CD4-positive, alpha-beta T cell (primary cell): ENCODE results near the gene UGDH. TPM values are rescaled to one million over a fixed set of nuclear protein-coding genes. Genes with fewer than 3 reads are reported as not detected.

Experiments
- ATAC-seq: fragments of 200-7000 bp; cut with Tn5 transposase; one replicate; pipeline ENCODE4 v1.10.0; 2022; ENCODE audit warnings: mild to moderate bottlenecking; ENCODE audit not compliant: poor library complexity
- CTCF ChIA-PET: fragments of 350-600 bp; sonication (Branson Sonifier 250); formaldehyde crosslinking; loops from one replicate; lab custom pipeline; 2021; ENCODE audit warnings: antibody characterized with exemption, inconsistent platforms; lab: Charles Lee
- POLR2A ChIA-PET: fragments of 350-600 bp; sonication (Branson Sonifier 250); formaldehyde crosslinking; loops from one replicate; lab custom pipeline; 2021; ENCODE audit warnings: antibody characterized with exemption, inconsistent platforms; lab: Charles Lee
- DNase-seq, 14 experiments: peaks; one replicate each; pipeline ENCODE4 v3.0.0-alpha.2; 2013 to 2020; ENCODE audit warnings: mixed read lengths in 2 of 14
- H3K27ac ChIP-seq, 2 donors: one replicate each; pipeline versions ENCODE4 v1.5.1 to v1.7.0; 2013; ENCODE audit warnings: low read length in 2 of 2, low read depth in 1 of 2, mild to moderate bottlenecking in 1 of 2
- H3K27me3 ChIP-seq, 2 experiments: 1 replicate in 1 of 2; 2 replicates in 1 of 2; pipeline versions ENCODE4 v1.6.1 to v1.7.0; 2013; ENCODE audit warnings: low read length in 2 of 2, control low read depth in 1 of 2, mild to moderate bottlenecking in 1 of 2, moderate library complexity in 1 of 2; ENCODE audit not compliant: insufficient read depth in 2 of 2, control insufficient read depth in 1 of 2
- H3K36me3 ChIP-seq: one replicate; pipeline ENCODE4 v1.6.1; 2013; ENCODE audit warnings: low read length, control low read depth; ENCODE audit not compliant: insufficient read depth
- H3K4me1 ChIP-seq: one replicate; pipeline ENCODE4 v1.6.1; 2013; ENCODE audit warnings: low read length, control low read depth; ENCODE audit not compliant: insufficient read depth
- H3K4me3 ChIP-seq: one replicate; pipeline ENCODE4 v1.5.1; 2013; ENCODE audit warnings: mild to moderate bottlenecking, low read length, moderate library complexity
- H3K9me3 ChIP-seq, 2 experiments: 1 replicate in 1 of 2; 2 replicates in 1 of 2; pipeline versions ENCODE4 v1.6.1 to v1.7.0; 2013; ENCODE audit warnings: low read length in 2 of 2, mild to moderate bottlenecking in 2 of 2, control low read depth in 1 of 2, moderate library complexity in 1 of 2; ENCODE audit not compliant: control insufficient read depth in 1 of 2, insufficient read depth in 1 of 2
- H3K27ac Mint-ChIP-seq: one replicate; pipeline ENCODE4 v1.8.0; 2020; ENCODE audit warnings: mixed read lengths
- H3K27me3 Mint-ChIP-seq: one replicate; pipeline ENCODE4 v1.8.0; 2021; ENCODE audit warnings: mixed read lengths
- H3K36me3 Mint-ChIP-seq: one replicate; pipeline ENCODE4 v1.8.0; 2021; ENCODE audit warnings: low read depth, mixed read lengths
- H3K4me1 Mint-ChIP-seq: one replicate; pipeline ENCODE4 v1.8.0; 2021; ENCODE audit warnings: low read depth, mixed read lengths
- H3K4me3 Mint-ChIP-seq: one replicate; pipeline ENCODE4 v1.8.0; 2020; ENCODE audit warnings: mild to moderate bottlenecking, mixed read lengths
- H3K9me3 Mint-ChIP-seq: one replicate; pipeline ENCODE4 v1.8.0; 2020; ENCODE audit warnings: mixed read lengths
- intact Hi-C, 2 experiments: fragments of 100-400 bp; cut with DNase I in 1 of 2; cut with micrococcal nuclease in 1 of 2; formaldehyde crosslinking; loops; one replicate each; pipeline versions ENCODE4 v1.15.1 to v1.9.0; 2023 to 2025; cut with DNase I, micrococcal nuclease
- total RNA-seq, 174 experiments: library from RNA in 2 of 174; stranded (reverse) in 2 of 174; gene quantifications; one replicate each; pipeline ENCODE4 v1.2.3 and lab custom pipeline; 2021 to 2026
- TF ChIP-seq, protein P1 (sequence below): fragments of 200-600 bp; IDR thresholded peaks from one replicate; pipeline ENCODE4 v1.8.0; 2022; ENCODE audit warnings: antibody characterized with exemption, mild to moderate bottlenecking

The UGDH gene
- total RNA-seq, 2 experiments from 2014 or later, result 3.5 to 3.7 TPM

DNA sequence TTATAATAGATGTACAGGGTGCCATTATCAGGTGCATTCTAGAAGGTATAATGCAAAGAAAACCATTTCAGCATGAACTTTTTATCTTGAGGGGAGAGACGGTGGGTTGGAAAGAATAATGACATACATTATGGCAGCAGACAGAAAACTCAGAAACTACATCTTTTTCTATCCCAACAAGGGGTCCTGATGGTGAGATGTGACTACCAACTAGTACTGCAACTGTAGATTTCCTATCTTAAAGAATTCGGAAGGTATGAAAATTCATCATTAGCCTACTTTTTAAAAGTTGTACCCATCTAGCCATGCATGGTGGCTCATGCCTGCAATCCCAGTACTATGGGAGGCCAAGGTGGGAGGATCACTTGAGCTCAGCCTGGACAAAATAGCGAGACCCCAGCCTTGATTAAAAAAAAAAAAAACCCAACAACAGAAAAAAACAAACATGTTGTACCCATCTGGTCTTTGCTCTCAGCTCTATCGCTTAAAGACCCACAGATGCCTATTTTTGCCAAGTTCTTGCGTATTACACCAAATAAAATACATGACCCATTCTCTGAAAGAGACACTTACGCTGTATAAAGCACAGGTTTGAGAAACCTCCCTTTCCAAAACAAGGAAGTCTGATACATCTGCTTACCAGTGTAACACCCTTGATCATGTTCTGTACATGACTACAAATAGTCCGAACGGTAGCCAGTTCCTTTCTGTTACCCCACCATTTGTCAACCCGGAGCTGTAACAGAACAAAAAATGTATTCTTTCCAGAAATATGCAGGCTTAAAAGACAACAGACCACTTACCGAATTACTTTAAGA lies 70.1 kb downstream of the UGDH start:
- peak overlapping the region; percentile 92 to 98 for H3K27ac ChIP-seq
- H3K27me3 ChIP-seq, result no peaks in the 10 kb centered on the region
- no peaks in the 10 kb centered on the region for H3K9me3 ChIP-seq
- Mint-ChIP-seq H3K27me3 (no peaks in the 10 kb centered on the region), H3K36me3 (peaks cover 83% of the 10 kb centered on the region), H3K4me3 (peak overlapping the region; percentile 96), H3K27ac (peak overlapping the region; percentile 100), H3K9me3 (no peaks in the 10 kb centered on the region), H3K4me1 (peaks cover 55% of the 10 kb centered on the region)
- DNase-seq, result peak in 1 of 14 experiments; percentile 14
- TF ChIP-seq, protein P1, sequence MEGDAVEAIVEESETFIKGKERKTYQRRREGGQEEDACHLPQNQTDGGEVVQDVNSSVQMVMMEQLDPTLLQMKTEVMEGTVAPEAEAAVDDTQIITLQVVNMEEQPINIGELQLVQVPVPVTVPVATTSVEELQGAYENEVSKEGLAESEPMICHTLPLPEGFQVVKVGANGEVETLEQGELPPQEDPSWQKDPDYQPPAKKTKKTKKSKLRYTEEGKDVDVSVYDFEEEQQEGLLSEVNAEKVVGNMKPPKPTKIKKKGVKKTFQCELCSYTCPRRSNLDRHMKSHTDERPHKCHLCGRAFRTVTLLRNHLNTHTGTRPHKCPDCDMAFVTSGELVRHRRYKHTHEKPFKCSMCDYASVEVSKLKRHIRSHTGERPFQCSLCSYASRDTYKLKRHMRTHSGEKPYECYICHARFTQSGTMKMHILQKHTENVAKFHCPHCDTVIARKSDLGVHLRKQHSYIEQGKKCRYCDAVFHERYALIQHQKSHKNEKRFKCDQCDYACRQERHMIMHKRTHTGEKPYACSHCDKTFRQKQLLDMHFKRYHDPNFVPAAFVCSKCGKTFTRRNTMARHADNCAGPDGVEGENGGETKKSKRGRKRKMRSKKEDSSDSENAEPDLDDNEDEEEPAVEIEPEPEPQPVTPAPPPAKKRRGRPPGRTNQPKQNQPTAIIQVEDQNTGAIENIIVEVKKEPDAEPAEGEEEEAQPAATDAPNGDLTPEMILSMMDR, result no peak
- no peak for ATAC-seq
- peaks cover 62% of the 10 kb centered on the region for H3K36me3 ChIP-seq
- POLR2A ChIA-PET, result interaction anchor here (2.3 to 5.0 kb wide), 7 partner anchors 9 to 275 kb away, joined by 10 to 54 read pairs (median 21); partner anchors contain the start of genes RFC1, UBE2K, UGDH and WDR19
- CTCF ChIA-PET, result interaction anchor here (1.0 to 4.2 kb wide), 2 partner anchors 9 to 12 kb away, joined by 3 to 27 read pairs; no protein-coding TSS in a partner anchor
- peaks cover 26% of the 10 kb centered on the region for H3K4me1 ChIP-seq
- intact Hi-C loops, result loop anchor here (5.0 to 10.0 kb wide), 6 partner anchors 90 to 1772 kb away; partner anchors contain the start of genes RFC1 (in 2 of the 2), RELL1 (in 1 of the 2), SMIM14 (in 1 of the 2) and WDR19 (in 1 of the 2)
- H3K4me3 ChIP-seq, result peak overlapping the region; percentile 68

DNA sequence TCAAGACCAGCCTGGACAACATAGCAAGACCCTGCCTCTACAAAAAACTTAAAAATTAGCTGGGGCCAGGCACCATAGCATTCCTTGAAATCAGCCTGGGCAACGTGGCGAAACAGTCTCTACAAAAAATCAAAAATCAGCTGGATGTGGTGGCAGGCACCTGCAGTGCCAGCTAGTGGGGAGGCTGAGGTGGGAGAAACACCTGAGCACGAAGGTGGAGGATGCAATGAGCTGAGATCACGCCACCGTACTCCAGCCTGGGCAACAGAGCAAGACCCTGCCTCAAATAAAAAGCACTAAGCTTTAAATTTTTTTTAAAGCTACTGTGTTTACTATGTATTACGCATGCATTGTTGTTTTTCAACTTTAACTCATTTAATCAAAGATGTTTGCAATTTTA lies 71.8 kb downstream of the UGDH start:
- Mint-ChIP-seq H3K9me3 (no peaks in the 10 kb centered on the region), H3K4me1 (peaks cover 55% of the 10 kb centered on the region), H3K4me3 (no peak overlapping the region), H3K36me3 (peaks cover 94% of the 10 kb centered on the region), H3K27ac (peak overlapping the region; percentile 100), H3K27me3 (no peaks in the 10 kb centered on the region)
- Histone ChIP-seq H3K36me3 (peaks cover 72% of the 10 kb centered on the region), H3K27ac (no peak overlapping the region), H3K27me3 (no peaks in the 10 kb centered on the region), H3K4me1 (peaks cover 26% of the 10 kb centered on the region), H3K4me3 (no peak overlapping the region), H3K9me3 (no peaks in the 10 kb centered on the region)
- ATAC-seq (no peak), DNase-seq (no peak)
- POLR2A ChIA-PET, result interaction anchor here (5.0 kb wide), 1 partner anchor 90 kb away, joined by 54 read pairs; the partner anchor contains the start of gene RFC1
- intact Hi-C loops, result loop anchor here (5.0 to 10.0 kb wide), 6 partner anchors 88 to 1771 kb away; partner anchors contain the start of genes RFC1 (in 2 of the 2), RELL1 (in 1 of the 2), SMIM14 (in 1 of the 2) and WDR19 (in 1 of the 2)
- TF ChIP-seq, protein P1, result no peak
- CTCF ChIA-PET, result interaction anchor here (0.7 to 1.4 kb wide), 2 partner anchors 12 to 14 kb away, joined by 3 to 5 read pairs; no protein-coding TSS in a partner anchor

DNA sequence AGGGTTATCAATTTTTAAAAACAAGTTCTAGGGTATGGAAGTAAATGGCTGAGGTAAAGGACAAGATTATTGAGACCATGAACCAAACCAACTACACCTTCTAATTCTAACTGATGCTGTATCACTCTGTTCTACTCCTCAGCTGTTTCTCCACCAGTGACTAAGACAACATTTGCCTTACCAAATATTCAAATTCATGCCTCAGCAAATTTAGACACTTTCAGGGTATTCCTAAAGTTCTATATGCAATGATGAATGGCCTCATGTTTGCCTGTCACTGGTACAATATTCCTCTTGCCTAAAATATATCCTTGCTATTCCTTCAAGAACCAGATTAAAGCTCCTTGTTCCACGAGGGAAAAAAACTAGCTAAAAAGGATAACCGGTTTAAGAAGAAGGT lies 73.5 kb downstream of the UGDH start:
- peak overlapping the region; percentile 10 for H3K27ac Mint-ChIP-seq
- H3K9me3 ChIP-seq, result no peaks in the 10 kb centered on the region
- peak overlapping the region; percentile 30 for H3K4me3 Mint-ChIP-seq
- peaks cover 85% of the 10 kb centered on the region for H3K36me3 Mint-ChIP-seq
- no peaks in the 10 kb centered on the region for H3K9me3 Mint-ChIP-seq
- TF ChIP-seq, protein P1, result no peak
- no peaks in the 10 kb centered on the region for H3K27me3 ChIP-seq
- no peak overlapping the region for H3K4me3 ChIP-seq
- intact Hi-C loops, result loop anchor here in 1 of 2 experiments (5.0 to 10.0 kb wide), 3 partner anchors 101 to 1769 kb away; partner anchors contain the start of gene RELL1
- H3K36me3 ChIP-seq, result peaks cover 72% of the 10 kb centered on the region
- no peak overlapping the region for H3K27ac ChIP-seq
- no peaks in the 10 kb centered on the region for H3K27me3 Mint-ChIP-seq
- ChIA-PET CTCF (no interaction called here), POLR2A (interaction anchor here (1.2 kb wide), 1 partner anchor 185 kb away, joined by 3 read pairs; the partner anchor contains the start of gene SMIM14)
- DNase-seq, result no peak
- peaks cover 16% of the 10 kb centered on the region for H3K4me1 ChIP-seq
- ATAC-seq, result no peak
- H3K4me1 Mint-ChIP-seq, result peaks cover 42% of the 10 kb centered on the region
